HFF-Myc (cell line): ENCODE measurements around the gene NKD1.

ENCODE experiments used
- DNase-seq: peaks from one replicate; pipeline ENCODE4 v3.0.0-alpha.2; 2011; ENCODE audit warnings: low read depth; ENCODE audit errors: extremely low read depth
- H3K4me3 ChIP-seq: replicated peaks from 2 replicates; pipeline ENCODE4 v1.5.1; 2011; ENCODE audit warnings: low read depth, mild to moderate bottlenecking, control low read depth, low read length
- TF ChIP-seq, protein P1 (sequence below): IDR thresholded peaks from 2 replicates; pipeline ENCODE4 v1.5.1; 2012; ENCODE audit warnings: mild to moderate bottlenecking, low read depth, low read length, control low read depth; ENCODE audit errors: missing control alignments

The NKD1 gene

DNA sequence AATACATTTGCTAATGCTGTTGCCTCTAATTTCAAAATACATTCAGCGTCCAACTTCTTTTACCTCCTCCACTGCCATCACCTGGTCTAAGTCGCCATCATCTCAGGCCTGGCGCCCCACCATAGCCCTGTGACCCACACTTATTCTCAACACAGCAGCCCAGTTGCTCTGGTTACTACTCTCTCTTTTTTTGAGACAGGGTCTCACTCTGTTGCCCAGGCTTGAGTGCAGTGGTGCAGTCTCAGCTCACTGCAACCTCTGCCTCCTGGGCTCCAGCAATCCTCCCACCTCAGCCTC is 7.5 kb upstream of the NKD1 start:
- TF ChIP-seq, protein P1, sequence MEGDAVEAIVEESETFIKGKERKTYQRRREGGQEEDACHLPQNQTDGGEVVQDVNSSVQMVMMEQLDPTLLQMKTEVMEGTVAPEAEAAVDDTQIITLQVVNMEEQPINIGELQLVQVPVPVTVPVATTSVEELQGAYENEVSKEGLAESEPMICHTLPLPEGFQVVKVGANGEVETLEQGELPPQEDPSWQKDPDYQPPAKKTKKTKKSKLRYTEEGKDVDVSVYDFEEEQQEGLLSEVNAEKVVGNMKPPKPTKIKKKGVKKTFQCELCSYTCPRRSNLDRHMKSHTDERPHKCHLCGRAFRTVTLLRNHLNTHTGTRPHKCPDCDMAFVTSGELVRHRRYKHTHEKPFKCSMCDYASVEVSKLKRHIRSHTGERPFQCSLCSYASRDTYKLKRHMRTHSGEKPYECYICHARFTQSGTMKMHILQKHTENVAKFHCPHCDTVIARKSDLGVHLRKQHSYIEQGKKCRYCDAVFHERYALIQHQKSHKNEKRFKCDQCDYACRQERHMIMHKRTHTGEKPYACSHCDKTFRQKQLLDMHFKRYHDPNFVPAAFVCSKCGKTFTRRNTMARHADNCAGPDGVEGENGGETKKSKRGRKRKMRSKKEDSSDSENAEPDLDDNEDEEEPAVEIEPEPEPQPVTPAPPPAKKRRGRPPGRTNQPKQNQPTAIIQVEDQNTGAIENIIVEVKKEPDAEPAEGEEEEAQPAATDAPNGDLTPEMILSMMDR: no peak
- DNase-seq: no peak
- no peak overlapping the region for H3K4me3 ChIP-seq

DNA sequence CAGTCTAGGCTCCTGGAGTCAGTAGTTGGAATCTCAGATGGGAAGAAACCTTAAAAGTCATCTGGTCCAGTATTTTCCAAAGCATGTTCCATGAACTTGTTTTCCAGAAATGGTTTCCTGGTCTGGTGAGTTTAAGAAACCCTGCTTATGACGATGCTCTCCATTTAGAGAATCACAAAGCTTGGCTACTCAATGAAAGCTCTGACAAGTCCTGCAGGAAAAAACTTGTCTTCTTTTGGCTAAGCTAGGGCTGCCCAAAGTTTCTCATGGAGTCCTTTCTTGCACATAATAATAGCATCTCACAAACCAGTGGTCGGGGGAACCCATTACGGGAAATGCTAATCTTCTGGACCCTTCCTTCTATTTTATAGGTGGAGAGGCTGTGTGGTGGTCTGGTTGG is 5.5 kb upstream of the NKD1 start:
- TF ChIP-seq, protein P1: no peak
- DNase-seq: no peak
- H3K4me3 ChIP-seq: no peak overlapping the region

DNA sequence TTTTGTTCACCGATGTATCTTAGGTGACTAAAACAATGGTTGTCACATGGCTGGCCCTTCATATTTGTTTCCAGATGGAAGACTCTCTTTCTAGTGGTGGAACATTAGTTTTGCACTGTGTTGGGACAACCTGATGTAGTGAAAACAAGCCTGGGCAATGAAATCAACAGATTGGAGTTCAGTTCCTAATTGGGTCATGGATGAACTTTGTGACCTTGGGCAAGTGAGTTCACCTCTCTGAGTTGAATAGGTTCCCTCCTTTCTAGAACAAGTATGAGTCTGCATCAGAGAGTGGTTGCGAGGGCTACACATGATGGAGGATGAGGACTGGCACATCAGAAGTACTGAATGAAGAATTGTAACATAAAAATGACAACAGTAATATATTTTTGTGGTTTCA is 2.1 kb upstream of the NKD1 start:
- no peak overlapping the region for H3K4me3 ChIP-seq
- TF ChIP-seq, protein P1: no peak
- no peak for DNase-seq

DNA sequence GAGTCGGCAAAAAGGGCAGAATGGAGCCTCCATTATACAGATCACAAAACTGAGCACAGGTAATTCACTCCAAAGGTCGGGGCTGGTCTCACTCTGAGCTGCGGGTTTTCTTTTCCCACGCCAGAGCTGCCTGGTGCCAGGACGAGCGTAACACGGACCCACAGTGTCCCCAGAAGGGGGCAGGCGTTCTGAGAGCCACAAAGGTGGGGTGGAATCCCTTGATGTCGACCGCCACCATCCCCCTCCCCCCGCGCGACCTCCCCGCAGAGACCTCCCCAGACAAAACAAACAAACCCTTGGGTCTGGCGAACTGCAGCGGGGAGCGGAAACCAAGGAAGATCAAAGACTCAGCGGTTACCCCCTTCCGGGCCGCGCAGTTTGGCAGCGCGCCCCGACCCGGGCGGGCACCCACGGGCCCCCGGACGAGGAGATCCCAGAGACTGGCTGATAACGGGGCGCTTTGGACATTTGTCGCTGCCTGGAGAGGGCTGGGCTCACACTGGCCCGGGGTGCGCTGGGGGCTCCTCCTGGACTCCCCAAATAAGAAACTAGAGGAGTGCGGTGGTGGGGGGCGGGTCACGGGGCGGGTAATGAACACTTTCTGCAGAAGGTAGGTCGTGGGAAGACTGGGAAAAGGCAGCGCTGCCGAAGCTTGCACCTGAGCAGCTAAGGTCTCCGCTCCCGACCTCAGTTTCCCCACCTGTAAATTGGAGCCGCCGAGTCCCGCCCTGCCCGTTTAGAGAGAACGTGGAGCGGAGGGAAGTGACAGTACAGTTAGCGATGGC is 664 bp upstream of the NKD1 start:
- peak overlapping the region; percentile 31 for H3K4me3 ChIP-seq
- DNase-seq: no peak
- TF ChIP-seq, protein P1: peak; percentile 3

DNA sequence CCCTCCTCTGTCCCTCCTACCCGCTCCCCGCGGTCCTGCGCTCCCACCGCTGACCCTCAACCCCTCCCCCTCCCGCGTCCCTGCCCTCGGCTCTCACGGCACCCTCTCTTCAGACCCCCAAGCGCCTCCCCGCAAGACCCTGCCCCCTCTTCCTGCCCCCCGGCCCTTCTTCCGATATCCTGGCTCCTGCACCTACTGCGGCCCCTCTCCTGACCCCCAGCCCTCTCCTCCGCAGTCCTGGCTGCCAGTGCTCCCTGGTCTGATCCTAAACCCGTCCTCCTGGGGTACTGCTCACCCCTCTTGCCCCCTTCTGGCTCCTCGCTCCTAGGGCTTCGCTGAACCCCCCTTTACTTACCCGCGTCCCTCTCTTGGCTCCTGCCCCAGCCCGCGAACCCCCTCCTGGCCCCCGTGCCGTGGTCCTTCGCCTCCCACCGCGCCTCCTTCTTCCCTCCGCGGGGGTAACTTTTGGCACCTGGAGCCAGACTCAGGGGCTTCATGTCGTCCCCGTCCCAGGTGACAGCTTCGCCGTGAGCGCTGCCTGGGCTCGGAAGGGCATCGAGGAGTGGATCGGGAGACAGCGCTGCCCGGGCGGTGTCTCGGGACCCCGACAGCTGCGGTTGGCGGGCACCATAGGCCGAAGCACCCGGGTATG is 839 bp downstream of the NKD1 start:
- no peak for DNase-seq
- TF ChIP-seq, protein P1: no peak

DNA sequence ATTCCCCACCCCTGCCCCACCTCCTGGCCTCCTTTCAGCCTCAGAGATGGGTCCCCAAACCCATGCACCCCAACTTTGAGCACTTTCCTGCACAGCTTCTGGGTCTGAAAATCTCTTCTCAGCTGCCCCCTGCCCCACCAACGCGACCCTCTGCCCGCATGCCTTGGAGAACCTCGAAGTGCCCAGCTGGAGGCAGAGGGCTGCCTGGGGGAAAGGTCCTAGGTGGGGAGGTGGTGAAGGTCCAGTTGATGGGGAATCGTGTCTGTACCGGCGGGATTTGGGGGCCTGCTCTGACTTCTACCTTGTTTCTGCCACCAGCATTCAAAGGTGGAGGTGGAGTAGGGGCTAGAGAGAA is 1.3 kb downstream of the NKD1 start:
- TF ChIP-seq, protein P1: no peak
- no peak for DNase-seq
- H3K4me3 ChIP-seq: no peak overlapping the region

More for the DNA sequence above, 839 bp downstream of the NKD1 start:
- peak overlapping the region; percentile 19; the same call in 1 of the 2 replicates for H3K4me3 ChIP-seq

DNA sequence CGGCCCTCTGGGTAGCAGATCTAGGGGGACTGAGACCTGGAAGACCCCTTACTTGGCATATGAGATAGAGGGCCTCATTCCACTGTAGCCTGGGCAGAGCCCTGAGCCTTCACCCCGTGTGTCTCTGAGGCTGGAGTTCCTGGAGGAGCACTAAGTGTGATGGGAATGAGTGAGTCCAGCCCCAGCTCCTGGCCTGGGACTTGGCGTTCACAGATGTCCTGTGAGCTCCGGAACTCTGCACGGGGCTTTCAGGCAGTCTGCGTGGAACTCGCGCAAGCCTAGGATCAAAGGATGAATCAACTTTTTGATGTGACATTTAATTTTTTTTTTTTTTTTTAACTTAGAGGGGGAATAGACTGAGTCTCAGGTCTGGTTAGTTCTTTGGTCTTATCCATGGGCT is 1.8 kb downstream of the NKD1 start:
- H3K4me3 ChIP-seq: no peak overlapping the region
- no peak for DNase-seq
- TF ChIP-seq, protein P1: no peak
